C4-2B (cell line): ENCODE measurements around the gene PTPRN.

ENCODE experiments used
- ZFX ChIP-seq: fragments of 450-650 bp; IDR thresholded peaks from 2 replicates; pipeline ENCODE4 v1.6.1; 2017
- TF ChIP-seq, protein P1 (sequence below): fragments of 450-650 bp; conservative IDR thresholded peaks from 2 replicates; pipeline ENCODE4 v1.5.1; 2017; ENCODE audit warnings: mild to moderate bottlenecking

DNA sequence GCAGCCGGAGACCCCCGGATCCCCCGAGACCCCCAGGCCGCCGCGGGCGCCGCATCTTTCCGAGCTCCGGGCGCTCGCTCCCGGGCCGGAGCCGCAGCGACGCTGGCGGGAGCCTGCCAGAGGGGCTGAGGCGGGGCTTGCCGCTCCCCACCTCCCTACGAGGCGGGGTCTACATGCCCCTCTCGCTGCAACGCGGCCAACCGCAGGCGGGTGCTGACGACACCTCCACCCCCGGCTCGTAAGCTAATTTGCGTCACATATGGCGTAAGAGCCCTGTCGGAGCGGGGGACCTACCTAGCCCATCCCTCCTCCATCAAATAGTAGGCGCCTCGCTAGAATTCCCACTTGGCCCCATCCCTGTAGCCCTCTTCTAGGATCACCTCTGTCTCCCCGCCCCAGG lies at the start of gene PTPRN:
- TF ChIP-seq, protein P1, sequence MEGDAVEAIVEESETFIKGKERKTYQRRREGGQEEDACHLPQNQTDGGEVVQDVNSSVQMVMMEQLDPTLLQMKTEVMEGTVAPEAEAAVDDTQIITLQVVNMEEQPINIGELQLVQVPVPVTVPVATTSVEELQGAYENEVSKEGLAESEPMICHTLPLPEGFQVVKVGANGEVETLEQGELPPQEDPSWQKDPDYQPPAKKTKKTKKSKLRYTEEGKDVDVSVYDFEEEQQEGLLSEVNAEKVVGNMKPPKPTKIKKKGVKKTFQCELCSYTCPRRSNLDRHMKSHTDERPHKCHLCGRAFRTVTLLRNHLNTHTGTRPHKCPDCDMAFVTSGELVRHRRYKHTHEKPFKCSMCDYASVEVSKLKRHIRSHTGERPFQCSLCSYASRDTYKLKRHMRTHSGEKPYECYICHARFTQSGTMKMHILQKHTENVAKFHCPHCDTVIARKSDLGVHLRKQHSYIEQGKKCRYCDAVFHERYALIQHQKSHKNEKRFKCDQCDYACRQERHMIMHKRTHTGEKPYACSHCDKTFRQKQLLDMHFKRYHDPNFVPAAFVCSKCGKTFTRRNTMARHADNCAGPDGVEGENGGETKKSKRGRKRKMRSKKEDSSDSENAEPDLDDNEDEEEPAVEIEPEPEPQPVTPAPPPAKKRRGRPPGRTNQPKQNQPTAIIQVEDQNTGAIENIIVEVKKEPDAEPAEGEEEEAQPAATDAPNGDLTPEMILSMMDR = no peak
- TF ChIP-seq ZFX = no peak
